Fibroblast of the aortic adventitia (primary cell): Measurements from ENCODE around the gene RPS29. TPM values are rescaled to one million over a fixed set of nuclear protein-coding genes. Genes with fewer than 3 reads are reported as not detected.

Experiments
- DNase-seq: peaks from one replicate; pipeline ENCODE4 v3.0.0-alpha.2; 2010; ENCODE audit warnings: low read depth
- H3K4me3 ChIP-seq: 2 replicates; pipeline ENCODE4 v1.5.1; 2011; ENCODE audit warnings: low read depth, mild to moderate bottlenecking, control low read depth, low read length, moderate library complexity
- CTCF ChIP-seq: IDR thresholded peaks from 2 replicates; pipeline ENCODE4 v1.5.1; 2011; ENCODE audit warnings: mild to moderate bottlenecking, low read length, control low read depth, inconsistent platforms; ENCODE audit not compliant: insufficient read depth
- total RNA-seq: library from RNA; depleted of rRNA; stranded (reverse); fragments of >200 nt; gene quantifications from 2 replicates; pipeline ENCODE4 v1.2.3, GENCODE V29; 2012; ENCODE audit warnings: low replicate concordance

The RPS29 gene
- total RNA-seq, 1 donor = 5,262 TPM

GRCh38 chr14:49615776-49616175, 29.6 kb upstream of the RPS29 start:
- no peak for TF ChIP-seq CTCF
- H3K4me3 ChIP-seq = no peak overlapping the region
- no peak for DNase-seq

GRCh38 chr14:49614196-49614595, 28.0 kb upstream of the RPS29 start:
- TF ChIP-seq CTCF = no peak
- no peak for DNase-seq

GRCh38 chr14:49612671-49613070, 26.5 kb upstream of the RPS29 start:
- TF ChIP-seq CTCF = no peak
- no peak for DNase-seq
- H3K4me3 ChIP-seq = no peak overlapping the region

More at GRCh38 chr14:49614196-49614595, 28.0 kb upstream of the RPS29 start:
- H3K4me3 ChIP-seq = no peak overlapping the region

GRCh38 chr14:49612251-49612650, 26.1 kb upstream of the RPS29 start:
- TF ChIP-seq CTCF = no peak
- DNase-seq = no peak
- no peak overlapping the region for H3K4me3 ChIP-seq

- TF ChIP-seq CTCF = no peak
- H3K4me3 ChIP-seq = no peak overlapping the region
- DNase-seq = no peak
These were observed 21.4 kb upstream of the RPS29 start for GRCh38 chr14:49607583-49607982.

GRCh38 chr14:49598485-49599300, 12.5 kb upstream of the RPS29 start, which contains the start of gene LRR1:
LRR1 (plus strand) TSS chr14:49598940; CDS start chr14:49599021, 81 bp downstream.
- no peak for TF ChIP-seq CTCF
- peak within 1 kb of the TSS; percentile 99 for H3K4me3 ChIP-seq
- DNase-seq = peak; percentile 76

- no peak for TF ChIP-seq CTCF
- peak overlapping the region; percentile 99 for H3K4me3 ChIP-seq
- DNase-seq = no peak
These were observed 12.0 kb upstream of the RPS29 start for GRCh38 chr14:49598189-49598484.
